Measurements from ENCODE around the gene CUBN.

The CUBN gene

DNA sequence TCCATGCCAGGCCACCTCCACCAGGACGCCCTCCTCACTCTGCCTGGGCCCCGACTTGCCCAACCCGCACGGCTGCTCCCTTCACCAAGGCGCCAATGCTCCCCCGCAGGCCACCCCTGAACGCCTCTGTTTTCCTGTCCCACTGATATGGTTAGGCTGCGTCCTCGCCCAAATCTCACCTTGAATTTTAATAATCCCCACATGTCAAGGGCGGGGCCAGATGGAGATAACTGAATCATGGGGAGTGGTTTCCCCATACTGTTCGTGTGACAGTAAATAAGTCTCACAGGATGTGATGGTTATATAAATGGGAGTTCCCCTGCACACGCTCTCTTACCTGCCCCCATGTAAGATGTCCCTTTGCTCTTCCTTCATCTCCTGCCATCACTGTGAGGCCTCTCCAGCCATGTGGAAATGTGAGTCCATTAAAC, 342.2 kb downstream of the CUBN start:
- no peak for DNase-seq (ENCODE audit: low read depth)

- no peak for DNase-seq (ENCODE audit: low read depth)
These were observed 349.2 kb downstream of the CUBN start for GRCh38 chr10:16780338-16780880.

- no peak for DNase-seq (ENCODE audit: low read depth)
These were observed 350.2 kb downstream of the CUBN start for GRCh38 chr10:16779384-16779915.

DNA sequence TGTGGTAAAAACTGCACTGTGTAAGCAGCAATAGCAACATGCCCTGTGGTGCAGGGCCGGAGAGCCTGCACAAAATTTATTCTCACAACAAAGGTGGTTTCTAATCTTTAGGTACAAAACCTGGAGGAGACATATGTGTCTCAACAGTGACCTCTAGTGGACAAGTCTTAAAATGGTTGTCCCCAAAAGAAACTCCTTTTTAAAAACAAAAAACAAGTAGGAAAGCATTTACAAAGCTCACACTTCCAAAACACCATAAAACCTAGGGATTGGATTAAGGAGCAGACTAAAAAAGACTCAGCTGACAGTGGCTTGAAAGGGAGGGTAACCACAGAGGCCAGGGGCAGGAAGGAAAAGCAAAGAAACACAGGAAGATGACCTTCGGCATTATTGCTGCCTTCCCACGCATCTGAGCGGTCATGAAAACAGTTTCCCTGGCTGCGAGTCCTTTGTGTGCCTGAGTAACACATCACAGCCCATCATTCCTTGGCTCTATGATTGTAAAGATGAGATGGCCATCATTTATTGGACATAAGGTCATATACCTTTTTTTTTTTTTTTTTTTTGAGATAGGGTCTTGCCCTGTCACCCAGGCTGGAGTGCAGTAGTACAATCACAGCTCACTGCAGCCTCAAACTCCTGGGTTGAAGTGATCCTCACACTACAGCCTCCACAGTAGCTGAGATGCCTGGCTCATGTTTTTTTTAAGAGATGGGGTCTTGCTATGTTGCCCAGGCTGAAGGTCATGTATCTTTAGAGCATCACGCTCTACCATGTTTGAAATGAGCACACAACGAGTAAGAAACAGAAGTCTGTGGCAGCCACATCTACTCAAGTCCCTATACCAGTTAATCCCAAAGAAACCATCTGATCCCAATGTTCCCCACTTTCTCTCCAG, 351.9 kb downstream of the CUBN start:
- no peak for DNase-seq (ENCODE audit: low read depth)

- DNase-seq (ENCODE audit: low read depth), result no peak
These were observed 352.7 kb downstream of the CUBN start for GRCh38 chr10:16776896-16777295.
